Skeletal muscle cell (primary cell): ENCODE data around the gene HOXB6.

Experiments
- DNase-seq: peaks from one replicate; pipeline ENCODE4 v3.0.0-alpha.2; 2010; ENCODE audit warnings: low read depth
- H3K4me3 ChIP-seq: 2 replicates; pipeline ENCODE4 v1.5.1; 2011; ENCODE audit warnings: low read depth, mild to moderate bottlenecking, control low read depth, low read length, moderate library complexity

HOXB6 gene

GRCh38 chr17:48549281-48549630 lies 55.5 kb downstream of the HOXB6 start:
- H3K4me3 ChIP-seq, result no peak overlapping the region
- no peak for DNase-seq

- no peak for DNase-seq
- no peak overlapping the region for H3K4me3 ChIP-seq
These were observed 56.1 kb downstream of the HOXB6 start for GRCh38 chr17:48548523-48549280.

GRCh38 chr17:48547808-48548522 lies 56.8 kb downstream of the HOXB6 start:
- H3K4me3 ChIP-seq, result peak overlapping the region; percentile 29
- no peak for DNase-seq

- no peak for DNase-seq
These were observed 57.6 kb downstream of the HOXB6 start for GRCh38 chr17:48546924-48547807.

GRCh38 chr17:48546137-48546923 lies 58.5 kb downstream of the HOXB6 start:
- no peak for DNase-seq
- H3K4me3 ChIP-seq, result peak overlapping the region; percentile 29

More at GRCh38 chr17:48546924-48547807, 57.6 kb downstream of the HOXB6 start:
- H3K4me3 ChIP-seq, result peak overlapping the region; percentile 29
